Globus pallidus (tissue), 1 donor: ENCODE results near the gene GPX5.

Experiments
- DNase-seq: peaks from one replicate; pipeline ENCODE4 v3.0.0-alpha.2; 2015; ENCODE audit warnings: low spot score

GPX5 gene

GRCh38 chr6:28558629-28559028, 32.9 kb downstream of the GPX5 start:
- DNase-seq: no peak

- DNase-seq: no peak
Measured at GRCh38 chr6:28563430-28564095, 37.9 kb downstream of the GPX5 start.

- no peak for DNase-seq
Measured at GRCh38 chr6:28565823-28566526, 40.3 kb downstream of the GPX5 start.

GRCh38 chr6:28566527-28567252, 41.0 kb downstream of the GPX5 start:
- no peak for DNase-seq

- DNase-seq: no peak
Measured at GRCh38 chr6:28567506-28567905, 41.8 kb downstream of the GPX5 start.

- no peak for DNase-seq
Measured at GRCh38 chr6:28568515-28569108, 42.9 kb downstream of the GPX5 start.

- DNase-seq: no peak
Measured at GRCh38 chr6:28569748-28570147, 44.1 kb downstream of the GPX5 start.

- DNase-seq: no peak
Measured at GRCh38 chr6:28580475-28580874, 54.8 kb downstream of the GPX5 start.

- no peak for DNase-seq
Measured at GRCh38 chr6:28583463-28583862, 57.8 kb downstream of the GPX5 start.
